ENCODE data around the gene SELP. TPM values are rescaled to one million over a fixed set of nuclear protein-coding genes. Genes with fewer than 3 reads are reported as not detected.
A peak's percentile ranks its signal among the peaks of the same experiment; 100 is the strongest.

The SELP gene
- total and polyA plus RNA-seq, 2 of the 13 experiments (the other 11 are each of a cell fraction or from before 2014, with no cell fraction given) = 0.11 TPM; not detected in 1

GRCh38 chr1:169586395-169587255 lies 43.3 kb downstream of the SELP start, which contains the start of gene F5 (continued):
- TF ChIP-seq TEF (CRISPR knock-in tag; IDR thresholded peaks at IDR 0.05) (0 out of 2 replicates have a peak, but pooled peaks have one; percentile 24), SP2 (CRISPR knock-in tag; IDR thresholded peaks at IDR 0.05) (no peak), ZNF816 (CRISPR knock-in tag; IDR thresholded peaks at IDR 0.05; ENCODE audit: borderline replicate concordance) (no peak), ZBTB44 (CRISPR knock-in tag; IDR thresholded peaks at IDR 0.05) (no peak), THAP11 (CRISPR knock-in tag; IDR thresholded peaks at IDR 0.05) (peak; percentile 55; the same call in 1 of the 2 replicates), ZNF615 (CRISPR knock-in tag; IDR thresholded peaks at IDR 0.05; ENCODE audit: borderline replicate concordance) (no peak), ZSCAN29 (CRISPR knock-in tag; conservative IDR thresholded peaks at IDR 0.05) (peak; percentile 91; the same call in 1 of the 2 replicates), NFYC (CRISPR knock-in tag; IDR thresholded peaks at IDR 0.05) (no peak), ATM (IDR thresholded peaks at IDR 0.05; ENCODE audit: borderline replicate concordance) (no peak), TERF1 (CRISPR knock-in tag; IDR thresholded peaks at IDR 0.05) (no peak), RXRB (CRISPR knock-in tag; IDR thresholded peaks at IDR 0.05; ENCODE audit: borderline replicate concordance) (no peak), TBL1XR1 (IDR thresholded peaks at IDR 0.05; ENCODE audit: borderline replicate concordance, low read length, partially characterized antibody) (no peak), MLXIP (CRISPR knock-in tag; IDR thresholded peaks at IDR 0.05; ENCODE audit: borderline replicate concordance) (no peak), NR2F6 (IDR thresholded peaks at IDR 0.05) (no peak), NR2F6 (CRISPR knock-in tag; IDR thresholded peaks at IDR 0.05) (no peak), ZNF883 (CRISPR knock-in tag; IDR thresholded peaks at IDR 0.05; ENCODE audit: not compliant biosample characterization) (no peak), ZNF362 (CRISPR knock-in tag; IDR thresholded peaks at IDR 0.05; ENCODE audit: borderline replicate concordance) (no peak), NFIC (IDR thresholded peaks at IDR 0.05; ENCODE audit: low read length) (no peak), ZNF747 (CRISPR knock-in tag; IDR thresholded peaks at IDR 0.05; ENCODE audit: borderline replicate concordance) (peak; percentile 41; the same call in 1 of the 2 replicates)
- TF ChIP-seq, protein P1, sequence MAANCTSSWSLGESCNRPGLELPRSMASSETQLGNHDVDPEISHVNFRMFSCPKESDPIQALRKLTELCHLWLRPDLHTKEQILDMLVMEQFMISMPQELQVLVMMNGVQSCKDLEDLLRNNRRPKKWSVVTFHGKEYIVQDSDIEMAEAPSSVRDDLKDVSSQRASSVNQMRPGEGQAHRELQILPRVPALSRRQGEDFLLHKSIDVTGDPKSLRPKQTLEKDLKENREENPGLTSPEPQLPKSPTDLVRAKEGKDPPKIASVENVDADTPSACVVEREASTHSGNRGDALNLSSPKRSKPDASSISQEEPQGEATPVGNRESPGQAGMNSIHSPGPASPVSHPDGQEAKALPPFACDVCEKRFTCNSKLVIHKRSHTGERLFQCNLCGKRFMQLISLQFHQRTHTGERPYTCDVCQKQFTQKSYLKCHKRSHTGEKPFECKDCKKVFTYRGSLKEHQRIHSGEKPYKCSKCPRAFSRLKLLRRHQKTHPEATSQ (CRISPR knock-in tag; IDR thresholded peaks at IDR 0.05; ENCODE audit: borderline replicate concordance) = peak; percentile 47; the same call in 1 of the 2 replicates

Data from HepG2 (cell line).